HEK293 (cell line): ENCODE data around the gene RHOT1.
"Not testable (repeated sequence)": the region's sequence is repeated elsewhere in the genome, so short reads cannot be mapped to it uniquely, and the experiment has no call there.

ENCODE experiments used
- CTCF ChIA-PET: fragments of 350-600 bp; formaldehyde crosslinking; extraction: SDS; loops from one replicate; lab custom pipeline; 2021; ENCODE audit warnings: antibody characterized with exemption; lab: Yijun Ruan, JAX
- POLR2A ChIA-PET: fragments of 300-600 bp; formaldehyde crosslinking; extraction: SDS; loops from one replicate; lab custom pipeline; 2020; ENCODE audit warnings: antibody characterized with exemption, inconsistent platforms; lab: Yijun Ruan, JAX
- H3K27ac ChIP-seq: fragments of 200-500 bp; sonication (Bioruptor generic); 2 replicates; pipeline ENCODE4 v1.5.1; 2014; ENCODE audit warnings: low read depth, low read length, control low read depth, inconsistent platforms; ENCODE audit errors: extremely low read depth
- H3K36me3 ChIP-seq, 2 experiments: fragments of 200-500 bp in 1 of 2; sonication (Bioruptor generic) in 1 of 2; 1 replicate in 1 of 2; 2 replicates in 1 of 2; pipeline ENCODE4 v1.5.1; 2014 to 2017; ENCODE audit warnings: inconsistent platforms in 2 of 2, low read length in 2 of 2; ENCODE audit not compliant: control insufficient read depth in 2 of 2, insufficient read depth in 1 of 2
- H3K4me1 ChIP-seq: fragments of 200-500 bp; sonication (Bioruptor generic); 2 replicates; pipeline ENCODE4 v1.5.1; 2014; ENCODE audit warnings: mild to moderate bottlenecking, low read length, inconsistent platforms; ENCODE audit not compliant: control insufficient read depth, insufficient read depth
- H3K4me3 ChIP-seq: 2 replicates; pipeline ENCODE4 v1.5.1; 2011; ENCODE audit warnings: low read depth, mild to moderate bottlenecking, control low read depth, low read length, moderate library complexity
- H3K9me3 ChIP-seq: fragments of 200-500 bp; sonication (Bioruptor generic); 2 replicates; pipeline ENCODE4 v1.5.1; 2014; ENCODE audit warnings: low read depth, low read length, inconsistent platforms; ENCODE audit not compliant: control insufficient read depth, insufficient read depth
- BCL11A ChIP-seq: fragments of 450-650 bp; formaldehyde crosslinking; IDR thresholded peaks from 2 replicates; pipeline ENCODE4 v1.5.1; 2016; ENCODE audit warnings: low read depth, missing biosample characterization, missing genetic modification characterization
- GFI1B ChIP-seq: fragments of 450-650 bp; formaldehyde crosslinking; IDR thresholded peaks from 2 replicates; pipeline ENCODE4 v1.5.1; 2016; ENCODE audit warnings: missing biosample characterization, missing genetic modification characterization
- GLIS2 ChIP-seq: fragments of 450-650 bp; formaldehyde crosslinking; IDR thresholded peaks from 2 replicates; pipeline ENCODE4 v1.5.1; 2016; ENCODE audit warnings: missing biosample characterization, missing genetic modification characterization
- KLF8 ChIP-seq: fragments of 450-650 bp; formaldehyde crosslinking; IDR thresholded peaks from 2 replicates; pipeline ENCODE4 v1.5.1; 2016; ENCODE audit warnings: missing biosample characterization, missing genetic modification characterization
- OVOL3 ChIP-seq: fragments of 450-650 bp; formaldehyde crosslinking; IDR thresholded peaks from 2 replicates; pipeline ENCODE4 v1.5.1; 2016; ENCODE audit warnings: missing biosample characterization, missing genetic modification characterization
- SCRT1 ChIP-seq: fragments of 450-650 bp; formaldehyde crosslinking; IDR thresholded peaks from 2 replicates; pipeline ENCODE4 v1.5.1; 2016; ENCODE audit warnings: missing biosample characterization, missing genetic modification characterization, borderline replicate concordance
- SCRT2 ChIP-seq: fragments of 450-650 bp; formaldehyde crosslinking; IDR thresholded peaks from 2 replicates; pipeline ENCODE4 v1.5.1; 2016; ENCODE audit warnings: missing biosample characterization, missing genetic modification characterization
- SP3 ChIP-seq: fragments of 450-650 bp; formaldehyde crosslinking; IDR thresholded peaks from 2 replicates; pipeline ENCODE4 v1.5.1; 2016; ENCODE audit warnings: missing biosample characterization, missing genetic modification characterization
- SP7 ChIP-seq: fragments of 450-650 bp; formaldehyde crosslinking; IDR thresholded peaks from 2 replicates; pipeline ENCODE4 v1.5.1; 2016; ENCODE audit warnings: missing biosample characterization, missing genetic modification characterization
- ZIC2 ChIP-seq: fragments of 450-650 bp; formaldehyde crosslinking; IDR thresholded peaks from 2 replicates; pipeline ENCODE4 v1.5.1; 2016; ENCODE audit warnings: missing biosample characterization, missing genetic modification characterization
- ZNF10 ChIP-seq: fragments of 450-650 bp; formaldehyde crosslinking; IDR thresholded peaks from 2 replicates; pipeline ENCODE4 v1.5.1; 2017; ENCODE audit warnings: missing biosample characterization, missing genetic modification characterization
- ZNF114 ChIP-seq: fragments of 450-650 bp; formaldehyde crosslinking; IDR thresholded peaks from 2 replicates; pipeline ENCODE4 v1.5.0; 2017; ENCODE audit warnings: missing biosample characterization, missing genetic modification characterization
- ZNF140 ChIP-seq: fragments of 450-650 bp; formaldehyde crosslinking; IDR thresholded peaks from 2 replicates; pipeline ENCODE4 v1.5.1; 2016; ENCODE audit warnings: missing biosample characterization, missing genetic modification characterization
- ZNF169 ChIP-seq: fragments of 450-650 bp; formaldehyde crosslinking; IDR thresholded peaks from 2 replicates; pipeline ENCODE4 v1.5.1; 2016; ENCODE audit warnings: missing biosample characterization, missing genetic modification characterization
- ZNF341 ChIP-seq: fragments of 450-650 bp; formaldehyde crosslinking; IDR thresholded peaks from 2 replicates; pipeline ENCODE4; 2016; ENCODE audit warnings: low read depth, missing biosample characterization, missing genetic modification characterization
- ZNF473 ChIP-seq: fragments of 450-650 bp; formaldehyde crosslinking; IDR thresholded peaks from 2 replicates; pipeline ENCODE4 v1.5.1; 2017; ENCODE audit warnings: missing biosample characterization, missing genetic modification characterization
- ZNF48 ChIP-seq: fragments of 450-650 bp; formaldehyde crosslinking; IDR thresholded peaks from 2 replicates; pipeline ENCODE4 v1.5.1; 2016; ENCODE audit warnings: missing biosample characterization, missing genetic modification characterization
- ZNF560 ChIP-seq: fragments of 450-650 bp; formaldehyde crosslinking; IDR thresholded peaks from 2 replicates; pipeline ENCODE4 v1.5.1; 2017; ENCODE audit warnings: missing biosample characterization, missing genetic modification characterization, borderline replicate concordance
- ZNF580 ChIP-seq: fragments of 450-650 bp; formaldehyde crosslinking; IDR thresholded peaks from 2 replicates; pipeline ENCODE4 v1.5.1; 2016; ENCODE audit warnings: missing biosample characterization, missing genetic modification characterization
- ZNF629 ChIP-seq: fragments of 450-650 bp; formaldehyde crosslinking; IDR thresholded peaks from 2 replicates; pipeline ENCODE4 v1.5.1; 2017; ENCODE audit warnings: missing biosample characterization, missing genetic modification characterization
- ZNF664 ChIP-seq: fragments of 450-650 bp; formaldehyde crosslinking; IDR thresholded peaks from 2 replicates; pipeline ENCODE4 v1.5.1; 2016; ENCODE audit warnings: missing biosample characterization, missing genetic modification characterization
- ZNF768 ChIP-seq: fragments of 450-650 bp; formaldehyde crosslinking; IDR thresholded peaks from 2 replicates; pipeline ENCODE4 v1.5.1; 2018; ENCODE audit warnings: missing biosample characterization, mild to moderate bottlenecking, missing genetic modification characterization
- ZNF776 ChIP-seq: fragments of 450-650 bp; formaldehyde crosslinking; IDR thresholded peaks from 2 replicates; pipeline ENCODE4 v1.5.0; 2017; ENCODE audit warnings: missing biosample characterization, missing genetic modification characterization, borderline replicate concordance
- ZNF830 ChIP-seq: fragments of 450-650 bp; IDR thresholded peaks from 2 replicates; pipeline ENCODE4 v1.5.0; 2018; ENCODE audit warnings: missing biosample characterization, missing genetic modification characterization, low read depth, mild to moderate bottlenecking, moderate library complexity
- TF ChIP-seq, protein P1 (sequence below): fragments of 450-650 bp; IDR thresholded peaks from 2 replicates; pipeline ENCODE4 v1.5.1; 2018; ENCODE audit warnings: missing biosample characterization, mild to moderate bottlenecking, missing genetic modification characterization

RHOT1 gene

DNA sequence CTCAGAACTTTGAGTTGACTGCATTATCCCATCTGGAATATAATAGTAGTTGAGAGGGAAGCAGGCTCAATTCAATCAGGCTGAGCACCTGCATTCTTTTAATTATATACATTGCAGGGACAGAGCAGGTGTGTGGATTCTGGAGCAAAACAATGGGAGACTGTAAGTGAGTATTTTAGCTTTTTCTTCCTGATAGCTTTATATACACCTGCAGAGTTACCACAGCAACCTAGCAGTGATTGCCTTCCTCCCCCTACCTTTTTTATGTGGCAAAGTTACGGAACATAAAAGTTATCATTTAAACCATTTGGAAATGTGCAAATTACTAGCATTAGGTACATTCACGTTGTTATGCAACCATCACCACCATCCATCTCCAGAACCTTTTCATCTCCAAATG, 25.4 kb upstream of the RHOT1 start:
- CTCF ChIA-PET: no interaction called here
- TF ChIP-seq GLIS2 (tag by site-specific recombination): no peak
- no peak for TF ChIP-seq SP7 (tag by site-specific recombination)
- no peak overlapping the region for H3K4me3 ChIP-seq
- no peaks in the 10 kb centered on the region for H3K36me3 ChIP-seq
- no peak overlapping the region for H3K27ac ChIP-seq
- H3K9me3 ChIP-seq: no peaks in the 10 kb centered on the region
- POLR2A ChIA-PET: no interaction called here
- peaks cover 1% of the 10 kb centered on the region for H3K4me1 ChIP-seq

GRCh38 chr17:32117399-32117798, 24.9 kb upstream of the RHOT1 start:
- CTCF ChIA-PET: interaction anchor here (0.8 kb wide), 1 partner anchor 8 kb away, joined by 5 read pairs; no protein-coding TSS in a partner anchor
- POLR2A ChIA-PET: no interaction called here

GRCh38 chr17:32118088-32118487, 24.2 kb upstream of the RHOT1 start:
- POLR2A ChIA-PET: not testable (repeated sequence)
- CTCF ChIA-PET: interaction anchor here (0.8 kb wide), 1 partner anchor 8 kb away, joined by 5 read pairs; no protein-coding TSS in a partner anchor

More at GRCh38 chr17:32117399-32117798, 24.9 kb upstream of the RHOT1 start:
- Histone ChIP-seq H3K4me1 (no peaks in the 10 kb centered on the region), H3K4me3 (no peak overlapping the region), H3K36me3 (no peaks in the 10 kb centered on the region), H3K9me3 (no peaks in the 10 kb centered on the region), H3K27ac (no peak overlapping the region)
- TF ChIP-seq SP3 (tag by site-specific recombination) (no peak), ZNF629 (no peak), KLF8 (tag by site-specific recombination) (no peak), GFI1B (tag by site-specific recombination) (no peak), SCRT1 (tag by site-specific recombination) (no peak), ZNF560 (tag by site-specific recombination) (no peak), OVOL3 (tag by site-specific recombination) (no peak), ZIC2 (no peak), ZNF473 (tag by site-specific recombination) (no peak)

DNA sequence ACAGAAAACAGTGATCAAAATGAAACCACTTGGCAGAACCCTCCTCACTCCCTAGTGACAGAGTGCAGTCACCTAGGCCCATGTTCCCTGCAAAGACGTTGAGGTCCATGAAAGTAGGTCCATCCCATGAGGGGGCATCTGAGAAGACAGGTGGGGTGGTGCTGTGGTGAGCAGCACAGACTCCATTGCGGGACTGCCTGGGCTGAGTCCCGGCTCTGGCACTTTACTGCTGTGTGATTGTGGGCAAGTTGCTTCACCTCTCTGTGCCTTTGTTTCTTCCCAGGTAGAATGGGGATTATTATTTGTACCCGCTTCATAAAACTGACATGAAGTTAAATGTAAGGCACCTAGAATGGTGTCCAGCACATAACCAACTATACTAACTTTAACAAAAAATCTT, 23.5 kb upstream of the RHOT1 start:
- no peak overlapping the region for H3K4me3 ChIP-seq
- H3K36me3 ChIP-seq: no peaks in the 10 kb centered on the region
- H3K9me3 ChIP-seq: no peaks in the 10 kb centered on the region
- no peaks in the 10 kb centered on the region for H3K4me1 ChIP-seq
- CTCF ChIA-PET: interaction anchor here (1.0 kb wide), 1 partner anchor 9 kb away, joined by 3 read pairs; no protein-coding TSS in a partner anchor
- POLR2A ChIA-PET: no interaction called here
- no peak for TF ChIP-seq ZNF114 (tag by site-specific recombination)
- TF ChIP-seq, protein P1, sequence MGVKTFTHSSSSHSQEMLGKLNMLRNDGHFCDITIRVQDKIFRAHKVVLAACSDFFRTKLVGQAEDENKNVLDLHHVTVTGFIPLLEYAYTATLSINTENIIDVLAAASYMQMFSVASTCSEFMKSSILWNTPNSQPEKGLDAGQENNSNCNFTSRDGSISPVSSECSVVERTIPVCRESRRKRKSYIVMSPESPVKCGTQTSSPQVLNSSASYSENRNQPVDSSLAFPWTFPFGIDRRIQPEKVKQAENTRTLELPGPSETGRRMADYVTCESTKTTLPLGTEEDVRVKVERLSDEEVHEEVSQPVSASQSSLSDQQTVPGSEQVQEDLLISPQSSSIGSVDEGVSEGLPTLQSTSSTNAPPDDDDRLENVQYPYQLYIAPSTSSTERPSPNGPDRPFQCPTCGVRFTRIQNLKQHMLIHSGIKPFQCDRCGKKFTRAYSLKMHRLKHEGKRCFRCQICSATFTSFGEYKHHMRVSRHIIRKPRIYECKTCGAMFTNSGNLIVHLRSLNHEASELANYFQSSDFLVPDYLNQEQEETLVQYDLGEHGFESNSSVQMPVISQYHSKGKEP: no peak
- no peak for TF ChIP-seq SCRT2 (tag by site-specific recombination)
- TF ChIP-seq ZNF768: 0 out of 2 replicates have a peak, but pooled peaks have one; percentile 7
- no peak for TF ChIP-seq ZNF664 (tag by site-specific recombination)
- no peak for TF ChIP-seq ZNF48 (tag by site-specific recombination)
- TF ChIP-seq ZNF10 (tag by site-specific recombination): no peak
- TF ChIP-seq ZNF776 (tag by site-specific recombination): no peak
- TF ChIP-seq ZNF140 (tag by site-specific recombination): no peak
- peak; percentile 25; the same call in 1 of the 2 replicates for TF ChIP-seq ZNF341 (tag by site-specific recombination)
- no peak for TF ChIP-seq ZNF169 (tag by site-specific recombination)
- TF ChIP-seq BCL11A (tag by site-specific recombination): no peak
- no peak for TF ChIP-seq ZNF830 (tag by site-specific recombination)
- no peak for TF ChIP-seq ZNF580 (tag by site-specific recombination)
- TF ChIP-seq, all 188 proteins: peak for 2
- H3K27ac ChIP-seq: no peak overlapping the region

More at GRCh38 chr17:32118088-32118487, 24.2 kb upstream of the RHOT1 start:
- H3K9me3 ChIP-seq, H3K27ac ChIP-seq, H3K4me3 ChIP-seq, H3K4me1 ChIP-seq, H3K36me3 ChIP-seq: not testable (repeated sequence)
